ENCODE measurements around the gene ZDHHC6.
A peak's percentile ranks its signal among the peaks of the same experiment; 100 is the strongest.
"Not testable (repeated sequence)": the region's sequence is repeated elsewhere in the genome, so short reads cannot be mapped to it uniquely, and the experiment has no call there.

Gene ZDHHC6

GRCh38 chr10:112475575-112476218 lies 29.0 kb upstream of the ZDHHC6 start:
- TF ChIP-seq, protein P1, sequence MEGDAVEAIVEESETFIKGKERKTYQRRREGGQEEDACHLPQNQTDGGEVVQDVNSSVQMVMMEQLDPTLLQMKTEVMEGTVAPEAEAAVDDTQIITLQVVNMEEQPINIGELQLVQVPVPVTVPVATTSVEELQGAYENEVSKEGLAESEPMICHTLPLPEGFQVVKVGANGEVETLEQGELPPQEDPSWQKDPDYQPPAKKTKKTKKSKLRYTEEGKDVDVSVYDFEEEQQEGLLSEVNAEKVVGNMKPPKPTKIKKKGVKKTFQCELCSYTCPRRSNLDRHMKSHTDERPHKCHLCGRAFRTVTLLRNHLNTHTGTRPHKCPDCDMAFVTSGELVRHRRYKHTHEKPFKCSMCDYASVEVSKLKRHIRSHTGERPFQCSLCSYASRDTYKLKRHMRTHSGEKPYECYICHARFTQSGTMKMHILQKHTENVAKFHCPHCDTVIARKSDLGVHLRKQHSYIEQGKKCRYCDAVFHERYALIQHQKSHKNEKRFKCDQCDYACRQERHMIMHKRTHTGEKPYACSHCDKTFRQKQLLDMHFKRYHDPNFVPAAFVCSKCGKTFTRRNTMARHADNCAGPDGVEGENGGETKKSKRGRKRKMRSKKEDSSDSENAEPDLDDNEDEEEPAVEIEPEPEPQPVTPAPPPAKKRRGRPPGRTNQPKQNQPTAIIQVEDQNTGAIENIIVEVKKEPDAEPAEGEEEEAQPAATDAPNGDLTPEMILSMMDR (IDR thresholded peaks at IDR 0.05; ENCODE audit: low read depth, low read length): peak; percentile 57
- DNase-seq (ENCODE audit: extremely low read depth, low read depth): no peak

- peak; percentile 14 for DNase-seq (ENCODE audit: extremely low read depth, low read depth)
- TF ChIP-seq, protein P1 (IDR thresholded peaks at IDR 0.05; ENCODE audit: low read depth, low read length): peak; percentile 62
These were observed 25.3 kb upstream of the ZDHHC6 start for GRCh38 chr10:112471878-112472487.

GRCh38 chr10:112467541-112468075 lies 20.9 kb upstream of the ZDHHC6 start:
- no peak for DNase-seq (ENCODE audit: extremely low read depth, low read depth)
- TF ChIP-seq, protein P1 (IDR thresholded peaks at IDR 0.05; ENCODE audit: low read depth, low read length): no peak

- DNase-seq (ENCODE audit: extremely low read depth, low read depth): no peak
- TF ChIP-seq, protein P1 (IDR thresholded peaks at IDR 0.05; ENCODE audit: low read depth, low read length): no peak
These were observed 20.1 kb upstream of the ZDHHC6 start for GRCh38 chr10:112466802-112467201.

GRCh38 chr10:112465299-112465883 lies 18.7 kb upstream of the ZDHHC6 start:
- TF ChIP-seq, protein P1 (IDR thresholded peaks at IDR 0.05; ENCODE audit: low read depth, low read length): no peak
- no peak for DNase-seq (ENCODE audit: extremely low read depth, low read depth)

- DNase-seq (ENCODE audit: extremely low read depth, low read depth): not testable (repeated sequence)
These were observed 17.4 kb upstream of the ZDHHC6 start for GRCh38 chr10:112464074-112464473.

- peak; percentile 27 for DNase-seq (ENCODE audit: extremely low read depth, low read depth)
- TF ChIP-seq, protein P1 (IDR thresholded peaks at IDR 0.05; ENCODE audit: low read depth, low read length): no peak
These were observed 14.5 kb upstream of the ZDHHC6 start for GRCh38 chr10:112461029-112461887.
